Epidermal melanocyte (primary cell): ENCODE measurements around the gene CCNT2.
A peak's percentile ranks its signal among the peaks of the same experiment; 100 is the strongest.
"Not testable (repeated sequence)": the region's sequence is repeated elsewhere in the genome, so short reads cannot be mapped to it uniquely, and the experiment has no call there.

Experiments
- DNase-seq: peaks from one replicate; pipeline ENCODE4 v3.0.0; 2011; ENCODE audit warnings: low spot score; ENCODE audit not compliant: insufficient read length

The CCNT2 gene

DNA sequence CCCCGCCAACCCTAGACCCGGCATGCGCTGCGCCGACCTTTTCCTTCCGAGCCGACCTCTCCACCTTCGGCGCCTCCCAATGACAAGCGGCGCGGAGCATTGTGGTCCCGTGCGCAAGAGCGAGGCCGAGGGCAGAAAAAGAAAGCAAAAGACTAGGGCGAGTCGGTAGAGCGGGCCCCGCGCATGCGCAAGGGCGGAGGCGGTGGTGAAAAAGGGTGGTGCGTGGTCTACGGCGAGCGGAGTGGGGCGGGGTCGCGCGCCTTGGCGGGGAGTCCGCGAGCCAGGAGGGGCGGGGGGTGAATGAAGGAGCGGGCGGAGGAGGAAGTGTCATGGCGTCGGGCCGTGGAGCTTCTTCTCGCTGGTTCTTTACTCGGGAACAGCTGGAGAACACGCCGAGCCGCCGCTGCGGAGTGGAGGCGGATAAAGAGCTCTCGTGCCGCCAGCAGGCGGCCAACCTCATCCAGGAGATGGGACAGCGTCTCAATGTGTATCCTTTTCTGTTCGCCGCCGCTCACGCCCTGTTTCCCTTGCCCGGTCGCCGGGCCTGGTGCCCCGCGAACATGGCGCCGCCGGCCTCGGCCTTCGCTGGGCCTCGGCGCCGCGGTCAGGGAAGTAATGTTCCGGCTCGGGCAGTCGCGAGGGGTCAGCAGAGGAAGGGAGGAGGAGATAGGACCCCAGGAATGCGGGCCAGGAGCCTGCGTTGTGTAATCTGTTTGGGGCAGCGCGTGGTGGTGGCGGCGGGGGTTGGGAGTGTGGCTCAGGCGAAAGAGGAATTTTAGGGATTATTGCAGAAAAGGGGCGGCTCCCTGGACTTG is at the start of gene CCNT2:
TSS of gene CCNT2 (plus strand) at position 297 of the 815 bp plus-strand sequence. CDS start at position 330, 33 bp downstream.
- peak; percentile 90 for DNase-seq

GRCh38 chr2:134869946-134870736 is 48.5 kb upstream of the CCNT2 start:
- no peak for DNase-seq

GRCh38 chr2:134873152-134873551 is 45.5 kb upstream of the CCNT2 start:
- DNase-seq: no peak

DNA sequence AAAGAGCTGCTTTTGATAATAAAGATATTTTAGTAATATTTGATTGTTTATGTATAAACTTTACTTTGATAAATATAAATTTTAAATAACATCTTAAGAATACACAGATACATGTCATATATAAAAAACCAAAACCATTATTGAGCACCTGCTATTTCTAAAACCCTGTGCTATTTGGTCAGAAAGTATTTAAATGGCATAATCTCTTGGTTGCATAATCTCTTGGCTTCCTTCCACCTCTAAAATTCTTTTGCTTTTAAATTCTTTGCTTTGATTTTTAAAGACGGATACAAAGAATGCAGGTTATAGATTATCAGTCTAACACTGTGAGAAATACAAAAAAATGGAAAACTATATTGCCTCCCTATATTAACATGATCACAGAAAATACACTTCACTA is 43.3 kb upstream of the CCNT2 start:
- no peak for DNase-seq

DNA sequence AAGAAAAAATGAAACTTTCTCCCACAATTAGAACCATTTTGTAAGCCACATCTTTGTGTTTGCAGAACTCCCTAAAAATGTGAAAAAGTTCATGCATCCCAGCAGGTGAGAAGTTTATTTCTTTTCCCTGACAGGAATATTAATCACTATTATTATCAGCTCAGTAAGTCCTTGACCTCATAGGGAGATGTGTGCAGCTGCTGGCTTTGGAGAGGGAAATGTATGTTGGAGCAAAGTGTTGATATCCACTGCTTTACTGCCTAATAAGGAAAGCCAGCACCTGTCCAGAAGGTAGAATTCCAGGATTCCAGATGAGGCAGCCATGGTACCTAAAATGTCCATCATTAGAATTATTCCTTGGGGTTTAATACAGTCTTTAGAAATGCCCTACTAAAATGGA is 35.8 kb upstream of the CCNT2 start:
- DNase-seq: no peak

DNA sequence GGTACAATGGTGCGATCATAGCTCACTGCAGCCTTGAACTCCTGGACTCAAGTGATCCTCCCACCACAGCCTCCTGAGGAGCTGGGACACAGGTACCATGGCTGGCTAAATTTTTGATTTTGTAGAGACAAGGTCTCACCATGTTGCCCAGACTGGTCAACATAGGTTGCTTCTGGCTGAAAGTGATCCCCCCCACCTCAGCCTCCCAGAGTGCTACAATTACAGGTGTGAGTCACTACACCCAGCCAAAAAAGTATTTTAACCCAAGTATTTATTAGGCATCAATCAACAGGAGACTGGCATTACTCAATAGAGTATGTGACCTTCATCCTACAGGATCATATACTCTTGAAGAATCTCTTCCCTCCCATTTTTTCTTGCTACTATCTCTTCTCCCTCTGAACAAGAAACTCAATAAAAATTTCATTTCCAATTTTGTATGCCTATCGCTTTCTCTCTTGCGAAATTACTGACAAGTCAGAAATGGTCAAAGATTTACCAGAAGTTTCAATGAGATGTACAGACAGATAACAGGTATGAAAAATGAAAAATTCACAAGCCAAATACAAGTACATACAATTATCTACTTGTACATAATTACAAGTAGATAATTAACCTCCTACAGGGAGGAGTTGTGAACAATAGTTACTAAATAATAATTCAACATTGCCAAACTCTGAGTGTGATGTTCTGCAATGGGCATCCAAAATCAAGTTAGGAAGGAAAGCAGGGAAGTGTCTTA is 34.9 kb upstream of the CCNT2 start:
- DNase-seq: no peak

GRCh38 chr2:134884435-134884834 is 34.2 kb upstream of the CCNT2 start:
- no peak for DNase-seq

DNA sequence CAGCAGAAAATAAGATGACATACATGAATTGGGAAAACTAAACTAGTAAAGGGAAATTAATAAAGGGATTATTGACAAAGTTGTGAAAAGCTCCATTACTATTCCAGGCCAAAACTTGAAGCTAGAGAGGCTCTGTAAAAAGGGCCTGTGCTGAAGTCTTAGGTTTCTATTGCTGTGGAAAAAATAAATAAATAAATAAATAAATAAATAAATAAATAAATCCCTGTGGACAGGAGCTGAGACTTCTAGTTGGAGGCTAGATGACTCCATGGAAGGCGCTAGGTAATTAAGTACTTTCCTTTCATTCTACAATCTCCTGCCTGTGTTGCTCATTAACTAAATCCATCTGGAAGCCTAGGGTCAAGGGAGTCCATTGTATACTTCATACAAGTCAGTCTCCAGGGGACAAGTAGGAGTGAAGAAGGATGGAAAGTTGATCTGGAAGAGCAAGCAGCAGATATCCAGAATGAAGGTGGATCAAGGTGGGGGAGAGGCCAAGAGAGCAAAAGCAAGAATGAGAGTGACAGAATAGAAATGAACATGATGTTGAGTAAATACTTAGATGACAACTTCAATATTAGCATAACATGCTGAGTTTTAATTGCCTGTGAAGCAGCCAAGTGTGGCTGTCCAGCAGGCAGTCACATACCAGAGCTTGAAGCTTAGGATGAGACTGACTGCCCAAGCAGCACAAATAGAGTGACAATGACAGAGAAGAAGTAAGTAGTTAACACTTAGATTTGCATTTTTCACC is 26.2 kb upstream of the CCNT2 start:
- no peak for DNase-seq

DNA sequence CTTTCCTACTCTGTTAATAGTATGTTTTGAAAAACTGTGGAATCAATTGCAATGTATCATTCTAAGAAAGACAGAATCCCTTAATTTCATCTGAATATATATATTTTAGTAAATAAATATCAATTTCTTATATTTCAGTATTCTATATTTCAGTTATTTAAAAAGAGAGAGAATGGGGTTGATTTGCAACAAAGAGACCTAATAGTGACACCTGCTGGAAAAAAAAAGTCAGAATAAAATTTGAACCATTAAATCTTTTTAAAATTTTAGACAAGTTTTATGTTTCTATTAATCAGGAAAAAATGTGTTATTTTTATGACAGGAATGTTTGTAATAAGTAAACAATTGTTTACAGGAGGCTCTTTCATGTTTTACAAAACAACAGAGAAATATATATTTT is 20.7 kb upstream of the CCNT2 start:
- no peak for DNase-seq

DNA sequence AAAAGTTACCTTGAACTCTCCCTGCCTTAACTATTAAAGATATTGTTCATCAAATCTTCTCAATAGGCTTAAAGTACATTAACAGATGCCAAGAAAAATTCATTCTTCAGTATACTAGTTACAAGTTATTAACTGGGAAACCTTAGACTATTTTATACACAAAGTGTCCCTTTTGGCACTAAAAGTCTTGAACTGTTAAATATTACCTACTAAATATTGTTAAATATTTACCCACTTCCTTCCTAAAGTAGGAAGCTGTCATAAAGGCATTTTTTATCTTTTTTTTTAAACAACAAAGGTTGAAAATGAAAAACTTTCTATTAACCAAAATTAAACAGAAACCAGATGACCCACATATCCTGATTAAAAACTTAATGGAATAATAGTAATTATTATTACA is 19.4 kb upstream of the CCNT2 start:
- DNase-seq: no peak

DNA sequence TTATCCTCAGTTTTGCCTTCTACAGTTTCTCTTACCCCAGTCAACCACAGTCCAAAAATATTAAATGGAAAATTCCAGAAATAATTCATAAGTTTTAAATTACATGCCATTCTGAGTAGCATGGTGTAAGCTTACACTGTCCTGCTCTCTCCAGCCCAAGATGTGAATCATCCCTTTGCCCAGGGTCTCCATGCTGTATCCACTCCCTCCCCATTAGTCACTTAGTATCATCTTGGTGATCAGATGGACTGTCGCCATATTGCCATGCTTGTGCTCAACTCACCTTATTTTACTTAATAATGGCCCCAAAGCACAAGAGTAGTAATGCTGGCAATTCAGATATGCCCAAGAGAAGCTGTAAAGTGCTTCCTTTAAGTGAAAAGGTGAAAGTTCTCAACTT is 18.5 kb upstream of the CCNT2 start:
- no peak for DNase-seq

DNA sequence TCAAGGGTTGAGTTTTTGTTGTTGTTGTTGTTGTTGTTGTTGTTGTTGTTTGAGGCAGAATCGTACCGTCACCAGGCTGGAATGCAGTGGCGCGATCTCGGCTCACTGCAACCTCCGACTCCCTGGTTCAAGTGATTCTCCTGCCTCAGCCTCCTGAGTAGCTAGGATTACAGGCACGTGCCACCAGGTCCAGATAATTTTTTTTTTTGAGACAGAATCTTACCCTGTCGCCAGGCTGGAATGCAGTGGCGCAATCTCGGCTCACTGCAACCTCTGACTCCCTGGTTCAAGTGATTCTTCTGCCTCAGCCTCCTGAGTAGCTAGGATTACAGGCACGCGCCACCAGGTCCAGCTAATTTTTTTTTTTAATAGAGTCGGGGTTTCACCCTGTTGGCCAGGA is 14.9 kb upstream of the CCNT2 start:
- DNase-seq: not testable (repeated sequence)

DNA sequence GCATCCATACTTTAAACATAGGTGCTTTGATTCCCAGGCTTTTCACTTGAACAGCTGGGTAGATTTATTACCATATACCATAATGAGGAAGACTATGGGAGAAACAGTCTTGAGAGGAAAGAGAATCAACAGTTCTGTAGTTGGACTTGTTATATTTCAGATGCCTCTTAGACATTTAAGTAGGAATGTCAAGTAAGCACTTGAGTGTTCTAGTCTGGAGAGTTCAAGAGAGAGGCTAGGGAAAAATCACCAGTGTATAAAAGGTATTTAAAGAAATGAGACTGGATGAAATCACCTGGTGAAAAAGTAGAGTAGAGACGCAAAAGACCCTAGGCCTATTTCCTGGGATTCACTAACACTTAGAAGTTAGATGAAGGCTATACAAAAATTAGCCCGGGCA is 13.5 kb upstream of the CCNT2 start:
- no peak for DNase-seq

DNA sequence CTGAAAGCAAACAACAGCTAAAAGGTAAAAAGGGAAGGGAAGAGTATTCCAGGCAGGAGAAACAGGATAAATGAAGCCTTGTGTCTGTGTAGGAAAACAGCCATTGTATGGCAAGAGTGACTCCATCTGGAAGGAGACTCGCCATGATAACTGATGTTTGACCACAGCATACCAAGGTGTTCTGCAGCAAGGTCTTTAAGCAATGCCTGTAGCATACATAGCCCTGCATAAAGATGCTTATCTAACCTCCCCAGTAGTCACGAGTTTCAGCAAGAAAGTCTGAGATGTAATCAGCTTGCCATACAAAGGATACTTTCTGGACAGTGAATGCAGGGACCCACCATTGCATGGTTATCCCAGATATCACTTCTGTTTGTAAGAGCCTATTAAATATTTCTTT is 11.9 kb upstream of the CCNT2 start:
- DNase-seq: no peak

- DNase-seq: not testable (repeated sequence)
These were observed 11.0 kb upstream of the CCNT2 start for GRCh38 chr2:134907441-134908116.

GRCh38 chr2:134910763-134911399 is 7.7 kb upstream of the CCNT2 start:
- no peak for DNase-seq

DNA sequence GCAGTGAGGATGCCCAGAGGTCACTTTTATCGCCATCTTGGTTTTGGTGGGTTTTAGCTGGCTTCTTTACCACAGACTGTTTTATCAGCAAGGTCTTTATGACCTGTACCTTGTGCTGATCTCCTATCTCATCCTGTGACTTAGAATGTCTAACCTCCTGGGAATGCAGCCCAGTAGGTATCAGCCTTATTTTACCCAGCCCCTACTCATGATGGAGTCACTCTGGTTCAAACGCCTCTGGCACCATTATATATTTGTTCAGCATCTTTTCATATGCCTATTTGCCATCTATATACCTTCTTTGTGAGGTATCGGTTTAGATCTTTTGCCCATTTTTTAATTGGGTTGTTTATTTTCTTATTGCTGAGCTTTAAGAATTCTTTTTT is 7.2 kb upstream of the CCNT2 start:
- DNase-seq: no peak

DNA sequence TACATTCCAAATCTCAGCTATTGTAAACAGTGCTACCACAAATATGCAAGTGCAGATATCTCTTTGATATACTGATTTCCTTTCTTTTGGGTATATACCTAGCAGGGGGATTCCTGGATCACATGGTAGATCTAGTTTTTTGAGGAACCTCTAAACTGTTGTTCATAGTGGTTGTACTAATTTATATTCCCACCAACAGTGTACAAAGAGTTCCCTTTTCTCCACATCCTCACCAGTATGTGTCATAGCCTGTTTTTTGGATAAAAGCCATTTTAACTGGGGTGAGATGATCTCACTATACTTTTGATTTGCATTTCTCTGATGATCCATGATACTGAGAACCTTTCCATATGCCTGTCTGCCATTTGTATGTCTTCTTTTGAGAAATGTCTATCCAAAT is 6.3 kb upstream of the CCNT2 start:
- no peak for DNase-seq

GRCh38 chr2:134917360-134917865 is 1.2 kb upstream of the CCNT2 start:
- no peak for DNase-seq

DNA sequence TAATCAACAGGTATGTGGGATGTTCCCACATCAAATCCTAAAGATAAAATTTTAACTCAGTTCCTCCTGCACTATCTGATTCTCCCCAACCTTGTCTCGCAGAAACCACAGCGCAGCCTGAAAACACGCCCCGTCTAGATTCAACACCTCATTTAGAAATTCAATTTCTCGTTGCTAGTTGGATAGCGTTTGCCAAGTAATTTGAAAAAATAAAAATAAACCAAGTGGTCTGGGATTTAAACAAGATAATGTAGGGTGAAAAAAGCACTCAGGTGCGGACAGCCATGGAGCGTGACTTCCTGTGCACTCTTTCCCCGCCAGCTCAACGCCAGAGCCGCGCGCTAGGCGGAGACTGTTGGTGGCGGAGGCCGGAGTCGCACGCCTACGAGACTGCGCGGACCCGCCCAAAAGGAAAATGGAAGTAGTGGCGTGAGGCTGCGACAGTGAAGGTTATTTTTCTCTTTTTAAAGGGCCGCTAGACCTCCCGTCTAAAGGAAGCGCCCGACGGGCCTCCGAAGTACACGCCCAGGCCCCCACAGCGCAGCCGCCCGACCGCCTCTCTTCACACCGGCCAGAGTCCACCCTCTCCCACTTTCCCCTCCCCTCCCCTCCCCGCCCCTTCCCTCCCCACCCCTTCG is 615 bp upstream of the CCNT2 start:
- no peak for DNase-seq
